ENCODE data around the gene AIP.

The AIP gene

DNA sequence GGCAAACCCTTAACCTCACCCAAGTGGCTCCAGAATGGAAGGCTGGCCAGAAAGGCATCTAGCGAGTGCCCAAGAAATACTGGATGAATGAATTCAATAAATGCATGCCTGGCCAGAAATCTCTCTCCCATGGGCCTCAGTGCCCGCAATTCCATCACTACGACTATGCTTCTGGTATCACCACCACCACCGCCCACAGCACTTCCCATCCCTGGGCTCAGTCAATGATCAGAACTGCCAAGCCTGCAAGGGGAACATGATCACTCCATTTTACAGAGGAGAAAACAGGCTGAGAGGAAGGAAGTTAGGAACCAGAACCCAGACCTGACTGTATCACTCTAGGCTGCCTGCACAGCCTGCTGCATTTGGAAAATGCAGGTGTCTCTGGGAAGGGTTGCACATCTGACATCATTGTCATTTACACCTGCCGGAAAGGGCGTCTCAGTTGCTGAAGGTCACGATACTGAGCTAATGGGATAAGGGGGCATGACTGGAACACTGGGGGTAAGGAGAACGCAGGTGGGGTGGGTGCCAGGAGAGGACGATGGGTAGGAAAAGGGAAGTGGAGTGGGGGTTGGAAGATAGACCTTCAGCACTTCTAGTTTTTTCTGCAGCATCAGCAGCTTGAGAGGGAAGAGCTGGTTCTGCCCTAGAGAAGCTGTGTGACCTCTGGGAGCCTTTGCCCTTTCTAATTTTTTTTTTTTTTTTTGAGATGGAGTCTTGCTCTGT lies 33.5 kb upstream of the AIP start:
- no peak for DNase-seq

- no peak for DNase-seq
These were observed 31.8 kb upstream of the AIP start for GRCh38 chr11:67450796-67451657.

DNA sequence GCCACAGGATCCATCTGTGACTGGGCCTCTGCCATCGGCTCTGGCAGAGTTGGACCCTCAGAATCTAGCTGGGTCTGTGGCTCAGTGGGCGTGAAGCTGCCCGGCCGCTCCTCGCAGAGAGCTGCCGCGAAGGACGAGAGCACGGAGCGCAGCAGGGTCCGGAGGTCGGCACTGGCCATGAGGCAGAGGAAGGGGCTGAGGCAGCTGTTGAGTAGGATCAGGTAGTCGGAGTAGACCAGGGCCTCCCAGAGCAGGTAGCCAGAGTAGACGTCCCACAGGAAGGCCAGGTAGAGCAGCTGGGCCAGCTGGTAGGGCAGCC lies 31.2 kb upstream of the AIP start:
- DNase-seq, result no peak

DNA sequence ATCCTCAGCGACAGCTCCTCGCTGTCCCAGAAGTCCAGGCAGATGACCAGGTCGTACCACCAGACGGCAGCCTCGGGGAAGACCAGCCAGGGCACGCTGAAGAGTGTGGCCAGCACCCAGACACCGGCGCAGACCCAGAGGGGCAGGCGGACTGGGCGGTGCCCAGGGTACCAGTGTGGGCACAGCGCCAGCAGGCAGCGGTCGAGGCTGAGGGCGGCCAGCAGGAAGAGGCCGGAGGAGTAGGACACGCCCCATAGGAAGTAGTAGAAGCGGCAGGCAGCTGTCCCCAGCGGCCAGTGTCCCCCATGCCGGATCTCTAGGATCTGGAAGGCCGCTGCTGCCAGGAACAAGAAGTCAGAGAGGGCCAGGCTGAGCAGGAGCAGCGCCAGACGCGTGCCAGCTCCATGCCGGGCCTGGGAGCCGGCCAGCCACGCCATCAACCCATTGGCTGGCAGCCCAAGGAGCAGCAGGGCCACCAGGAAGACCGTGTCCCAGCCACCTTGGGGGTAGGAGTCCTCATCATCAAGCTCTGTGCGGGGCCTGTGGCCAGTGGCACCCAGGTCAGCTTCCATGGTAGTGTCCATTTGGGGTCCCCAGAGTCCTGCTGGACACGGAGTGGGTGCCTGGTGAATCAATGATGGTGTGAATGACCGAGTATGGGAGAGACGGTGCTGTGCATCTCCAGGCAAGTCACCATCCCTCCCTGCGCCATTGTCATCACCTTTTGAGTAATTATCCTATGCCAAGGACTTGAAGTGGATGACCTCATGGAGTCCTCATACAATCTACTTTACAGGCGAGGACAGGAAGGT lies 30.5 kb upstream of the AIP start, which contains the start of gene GPR152:
TSS of gene GPR152 (minus strand) at position 589 of the 812 bp plus-strand sequence. CDS start at position 584, 5 bp downstream.
- no peak for DNase-seq

GRCh38 chr11:67453816-67454732 lies 28.8 kb upstream of the AIP start:
- no peak for DNase-seq

DNA sequence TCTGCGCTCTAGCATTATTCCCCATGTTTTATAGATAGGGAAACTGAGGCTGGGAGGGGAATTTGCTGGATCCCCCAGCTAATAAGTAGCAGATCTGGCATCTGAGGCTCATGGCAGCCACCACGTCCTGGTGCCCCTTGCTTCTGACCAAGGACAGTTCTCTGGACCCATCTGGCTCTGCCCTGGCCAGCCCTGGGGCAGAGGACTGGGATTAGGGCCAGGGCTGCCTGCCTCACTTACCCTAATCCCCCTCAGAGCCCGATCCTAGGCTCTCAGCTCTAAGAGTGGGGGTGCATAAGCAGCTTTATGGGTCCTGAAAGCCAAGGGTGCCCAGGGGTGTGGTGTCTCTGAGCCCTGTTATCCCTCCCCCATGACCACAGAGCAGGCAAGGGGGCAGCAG lies 27.8 kb upstream of the AIP start, which contains the start of gene CABP4:
TSS of gene CABP4 (plus strand) at position 301 of the 400 bp plus-strand sequence. CDS start at position 371, 70 bp downstream.
- DNase-seq, result no peak

DNA sequence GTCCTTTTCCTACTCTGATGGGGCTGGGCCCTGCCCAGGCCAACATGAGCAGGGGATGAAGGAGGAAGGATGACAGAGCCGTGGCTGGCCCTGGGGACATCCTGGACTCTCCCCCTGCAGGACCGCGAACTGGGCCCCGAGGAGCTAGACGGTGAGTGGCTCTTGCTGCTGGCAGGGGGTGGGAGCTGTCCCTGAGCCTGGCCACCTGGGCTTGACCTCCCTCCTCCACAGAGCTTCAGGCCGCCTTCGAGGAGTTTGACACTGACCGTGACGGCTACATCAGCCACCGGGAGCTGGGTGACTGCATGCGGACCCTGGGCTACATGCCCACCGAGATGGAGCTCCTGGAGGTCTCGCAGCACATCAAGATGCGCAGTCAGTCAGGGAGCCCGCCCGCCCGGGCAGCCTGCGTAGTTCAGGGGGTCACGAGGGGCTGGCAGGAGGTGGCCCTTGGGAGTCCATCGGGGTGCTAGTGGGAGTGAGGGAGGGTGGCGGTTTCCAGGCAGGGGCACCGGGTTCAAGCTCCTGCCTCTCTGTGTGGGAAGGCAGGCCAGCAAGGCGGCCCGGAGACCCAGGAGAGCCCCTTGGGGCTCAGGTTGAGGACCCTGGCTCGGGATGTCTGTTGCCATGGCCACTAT lies 26.6 kb upstream of the AIP start:
- no peak for DNase-seq

- DNase-seq, result no peak
These were observed 25.4 kb upstream of the AIP start for GRCh38 chr11:67457453-67457852.

DNA sequence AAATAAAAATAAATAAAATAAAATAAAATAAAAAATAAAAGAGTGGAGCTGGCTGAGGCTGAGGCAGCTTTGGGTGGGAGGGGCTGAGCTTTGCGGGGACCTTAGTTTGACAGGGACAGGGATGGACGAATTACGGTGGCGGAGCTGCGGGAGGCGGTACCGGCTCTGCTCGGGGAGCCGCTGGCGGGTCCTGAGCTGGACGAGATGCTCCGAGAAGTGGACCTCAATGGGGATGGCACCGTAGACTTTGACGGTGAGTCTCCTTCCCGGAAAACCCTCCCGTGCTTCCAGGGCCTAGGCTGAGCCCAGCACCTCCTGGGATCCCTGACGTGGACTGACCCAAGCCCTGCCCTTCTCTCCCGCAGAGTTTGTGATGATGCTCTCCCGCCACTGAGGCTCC lies 24.6 kb upstream of the AIP start:
- DNase-seq, result no peak

DNA sequence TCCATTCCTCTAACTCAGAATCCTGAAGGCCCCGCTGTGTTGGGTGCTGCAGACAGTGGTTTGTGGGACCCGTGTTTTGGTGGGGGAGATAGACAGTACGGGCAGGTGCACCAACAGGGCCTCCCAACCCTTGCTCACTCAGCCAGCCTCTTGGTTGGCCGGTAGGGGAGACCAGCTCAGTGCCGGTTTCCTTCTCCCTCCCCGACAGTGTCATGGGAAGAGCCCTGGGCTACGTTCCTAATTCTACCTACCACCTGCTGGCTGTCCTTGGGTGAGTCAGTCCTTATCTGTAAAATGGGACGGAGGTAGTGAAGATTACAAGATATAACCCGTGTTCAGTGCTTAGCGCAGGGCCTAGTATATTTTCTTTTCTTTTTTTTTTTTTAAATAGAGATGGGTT lies 19.6 kb upstream of the AIP start:
- no peak for DNase-seq

GRCh38 chr11:67463680-67464410 lies 19.0 kb upstream of the AIP start:
- DNase-seq, result peak; percentile 39

DNA sequence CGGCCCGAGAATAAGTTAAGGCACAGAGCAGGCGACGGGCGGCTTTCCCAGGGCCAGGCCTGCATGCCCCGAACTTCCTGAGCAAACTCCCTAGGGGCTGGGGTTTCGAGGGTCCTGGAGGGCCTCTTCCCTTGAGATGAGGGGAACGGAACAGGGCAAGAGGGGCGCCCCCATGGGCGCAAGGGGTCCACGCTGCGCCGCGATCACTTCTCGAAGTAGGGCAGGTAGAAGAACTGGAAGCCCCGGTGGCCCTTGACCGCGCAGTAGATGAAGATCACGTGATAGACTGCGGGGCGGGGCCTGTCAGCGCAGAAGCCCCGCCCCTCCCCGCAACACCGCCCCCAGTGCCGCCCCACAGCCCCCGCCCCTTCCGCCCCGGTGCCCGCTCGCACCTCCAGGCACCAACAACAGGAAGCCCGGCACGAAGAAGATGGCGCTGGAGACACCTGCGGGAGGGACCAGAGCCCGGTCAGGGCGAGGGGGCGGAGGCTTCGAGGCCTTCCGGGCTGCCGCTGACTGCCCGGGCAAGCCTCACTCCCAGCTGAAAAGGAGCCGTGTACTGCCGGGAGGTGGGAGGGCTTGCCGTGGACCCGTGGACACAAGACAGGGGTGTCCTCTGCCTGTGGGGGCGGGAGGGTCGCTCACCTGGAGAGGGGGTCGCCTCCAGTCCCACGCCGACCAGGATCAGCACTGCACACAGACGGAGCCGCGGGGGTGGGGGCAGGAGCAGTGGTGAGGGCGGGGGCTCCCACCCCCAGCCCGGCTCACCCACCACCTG lies 18.2 kb upstream of the AIP start:
- peak; percentile 95 for DNase-seq

GRCh38 chr11:67465189-67465510 lies 17.7 kb upstream of the AIP start:
- DNase-seq, result peak; percentile 22

- peak; percentile 47 for DNase-seq
These were observed 17.3 kb upstream of the AIP start for GRCh38 chr11:67465530-67465929.

DNA sequence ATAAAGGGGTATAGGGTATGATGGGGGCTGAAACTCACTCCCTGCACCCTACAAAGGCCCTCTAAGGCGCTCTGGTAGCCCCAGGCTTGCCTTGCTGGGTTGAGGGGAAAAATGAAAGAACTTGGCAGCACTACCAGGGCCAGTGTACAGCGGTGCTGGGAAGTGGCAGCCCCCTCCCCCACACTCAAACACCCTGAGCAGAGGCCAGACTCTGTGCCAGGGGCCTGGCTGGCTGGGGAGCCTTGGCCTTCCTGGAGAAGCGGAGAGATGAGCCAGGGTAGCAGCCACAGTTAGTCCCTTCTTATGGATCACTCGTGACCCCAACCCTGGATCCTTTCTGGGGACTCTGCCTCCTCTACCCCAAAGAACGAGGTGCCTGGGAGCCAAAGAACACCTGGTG lies 16.5 kb upstream of the AIP start:
- DNase-seq, result no peak

DNA sequence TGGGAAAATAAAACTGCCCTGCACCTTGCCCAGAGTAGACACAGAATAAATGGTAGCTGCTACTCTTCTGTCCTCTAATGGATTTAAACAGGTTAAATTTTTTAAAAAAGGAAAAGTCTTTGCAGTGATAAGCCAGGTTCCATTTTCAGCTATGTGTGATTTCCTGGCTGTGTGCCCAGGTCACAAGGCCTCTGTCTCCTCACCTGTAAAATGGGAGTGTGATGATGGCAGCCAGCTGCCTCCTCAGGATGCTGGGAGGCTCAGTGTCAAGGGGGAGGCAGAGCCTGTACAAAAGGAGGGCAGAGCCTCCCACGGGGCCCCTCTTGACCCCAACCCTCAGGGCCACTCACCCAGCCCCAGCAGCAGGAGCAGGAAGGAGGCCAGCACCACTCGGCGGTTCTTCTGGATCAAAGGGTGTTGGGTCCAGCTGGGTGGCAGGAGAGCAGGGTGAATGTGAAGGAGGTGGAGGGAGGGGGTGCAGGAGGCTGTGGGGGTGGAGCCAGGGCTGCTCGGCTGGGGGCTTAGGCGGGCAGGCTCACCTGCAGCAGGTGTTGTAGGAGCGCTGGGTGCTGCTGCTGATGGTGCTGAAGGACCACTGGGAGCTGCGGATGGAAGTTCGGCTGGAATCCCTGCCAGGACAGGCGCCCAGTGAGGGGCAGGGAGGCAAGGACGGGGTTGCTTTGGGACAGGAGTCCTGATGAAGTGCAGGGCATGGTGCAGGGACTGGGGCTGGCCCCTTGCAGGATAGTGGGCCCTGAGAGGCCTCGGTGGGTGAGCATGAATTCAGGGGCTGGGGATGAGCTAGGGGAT lies 15.7 kb upstream of the AIP start:
- no peak for DNase-seq

- DNase-seq, result no peak
These were observed 14.8 kb upstream of the AIP start for GRCh38 chr11:67468056-67468455.

DNA sequence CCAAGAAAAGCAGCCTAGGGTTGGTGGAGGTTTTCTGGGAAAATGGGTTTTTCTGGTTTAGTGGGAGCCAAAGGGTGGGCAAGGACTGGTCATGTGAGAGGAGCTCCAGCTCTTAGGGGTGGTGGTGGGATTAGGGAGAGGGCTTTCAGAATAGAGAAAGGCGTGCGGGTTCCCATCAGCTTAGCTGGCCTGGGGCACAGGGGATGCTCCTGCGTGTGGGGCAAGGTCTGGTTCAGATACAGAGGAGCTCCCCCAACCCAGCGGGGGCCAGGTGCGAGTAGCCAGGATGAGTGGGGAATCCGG lies 14.4 kb upstream of the AIP start:
- no peak for DNase-seq

DNA sequence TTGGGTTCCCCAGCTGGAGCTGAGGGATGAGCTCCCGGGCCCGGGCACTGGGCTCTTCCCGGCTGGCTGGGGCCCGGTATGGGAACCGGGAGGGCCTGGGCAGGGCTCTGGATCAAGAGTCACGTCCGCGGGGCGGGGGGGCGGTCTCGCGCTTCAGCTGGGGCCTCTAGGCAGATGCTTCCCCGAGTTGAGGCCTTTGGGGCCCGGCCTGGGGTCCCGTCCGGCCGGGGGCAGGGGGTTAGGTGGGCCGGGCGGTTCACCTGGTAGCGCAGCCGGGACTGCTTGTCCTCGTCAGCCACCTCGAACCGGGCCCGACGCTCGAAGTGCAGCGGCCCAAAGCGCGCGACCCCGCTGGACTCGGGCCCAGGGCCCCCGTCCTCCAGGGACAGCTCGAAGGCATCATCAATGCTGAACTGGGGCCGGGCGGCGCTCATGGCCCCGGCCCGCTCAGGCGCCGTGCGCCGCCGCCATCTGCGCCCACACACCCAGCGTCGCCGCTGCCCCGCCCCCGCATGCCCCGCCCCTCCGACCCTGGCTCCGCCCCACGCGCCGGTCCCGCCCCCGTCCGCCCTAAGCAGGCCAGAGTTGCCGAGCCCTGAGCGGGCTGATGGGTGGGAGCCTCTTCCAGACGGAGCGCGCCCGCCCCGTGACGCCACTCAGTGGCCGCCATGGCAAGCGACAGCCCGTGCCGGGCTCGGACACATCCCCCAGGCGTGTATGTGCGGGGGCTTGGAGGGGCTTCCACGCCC lies 13.9 kb upstream of the AIP start, which contains the start of gene TMEM134:
TSS of gene TMEM134 (minus strand) at position 493 of the 749 bp plus-strand sequence. CDS start at position 434, 59 bp downstream.
- DNase-seq, result peak; percentile 96
